ENCODE measurements around the gene ITM2C. TPM values are rescaled to one million over a fixed set of nuclear protein-coding genes. Genes with fewer than 3 reads are reported as not detected.

The ITM2C gene
- total and polyA plus RNA-seq, 2 of the 8 experiments (the other 6 are each of a cell fraction or from before 2014, with no cell fraction given), result 362 to 742 TPM

GRCh38 chr2:230890646-230891045, 25.9 kb downstream of the ITM2C start:
- Histone ChIP-seq H3K79me2 (ENCODE audit: control insufficient read depth in 1 of 2, insufficient read depth in 2 of 2, low read length in 2 of 2) (no peaks in the 10 kb centered on the region), H3K36me3 (ENCODE audit: control insufficient read depth in 2 of 4, insufficient read depth in 4 of 4, low read length in 3 of 4) (no peaks in the 10 kb centered on the region), H3K4me3 (ENCODE audit: extremely low read depth in 1 of 4, insufficient read depth in 2 of 4, low read depth in 3 of 4, low read length in 4 of 4) (no peak overlapping the region), H2AFZ (ENCODE audit: low read length) (no peak overlapping the region), H4K20me1 (replicated peaks in 1 of 2; ENCODE audit: control insufficient read depth in 1 of 2, insufficient read depth in 2 of 2, low read length in 2 of 2) (no peaks in the 10 kb centered on the region), H2BK15ac (ENCODE audit: low read length) (peak overlapping the region; percentile 81; the same call in 1 of the 2 replicates), H2BK12ac (ENCODE audit: low read depth, low read length) (no peak overlapping the region), H3K27ac (ENCODE audit: low read depth, low read length) (no peak overlapping the region), H3K23ac (ENCODE audit: insufficient read length) (no peak overlapping the region), H3K18ac (ENCODE audit: extremely low read depth, low read length) (no peak overlapping the region), H2BK20ac (ENCODE audit: low read length) (no peak overlapping the region), H3K27me3 (replicated peaks in 1 of 4; ENCODE audit: control insufficient read depth in 3 of 4, extremely low read depth in 1 of 4, insufficient read depth in 3 of 4, low read length in 3 of 4) (no peaks in the 10 kb centered on the region), H2BK5ac (ENCODE audit: low read depth, low read length) (no peak overlapping the region), H3K23me2 (ENCODE audit: low read depth, low read length) (no peaks in the 10 kb centered on the region), H4K91ac (replicated peaks; ENCODE audit: insufficient read length, low read length) (no peak overlapping the region), H3K56ac (replicated peaks; ENCODE audit: insufficient read length, low read depth, low read length) (no peak overlapping the region), H4K8ac (ENCODE audit: extremely low read depth, insufficient read depth, low read length) (no peak overlapping the region), H3K9ac (replicated peaks in 1 of 4; ENCODE audit: extremely low read depth in 1 of 4, low read depth in 3 of 4, low read length in 3 of 4) (no peak overlapping the region), H2AK5ac (ENCODE audit: low read depth, low read length) (no peak overlapping the region), H3K9me3 (ENCODE audit: insufficient read depth in 2 of 2, low read depth in 1 of 2, low read length in 1 of 2) (no peaks in the 10 kb centered on the region), H3K4me1 (replicated peaks in 1 of 4; ENCODE audit: control insufficient read depth in 3 of 4, insufficient read depth in 4 of 4, low read length in 3 of 4) (peaks cover 5 to 18% (median 9%) of the 10 kb centered on the region in 4 experiments), H3K79me1 (ENCODE audit: low read depth, low read length) (no peaks in the 10 kb centered on the region), H4K5ac (ENCODE audit: insufficient read length, low read depth, low read length) (no peak overlapping the region), H3K4me2 (ENCODE audit: insufficient read depth in 1 of 2, low read depth in 2 of 2, low read length in 2 of 2) (no peak overlapping the region), H3K14ac (ENCODE audit: insufficient read length) (no peak overlapping the region), H3K4ac (replicated peaks; ENCODE audit: insufficient read length, low read depth, low read length) (no peak overlapping the region), H2BK120ac (replicated peaks; ENCODE audit: low read depth, low read length) (no peak overlapping the region)
- ChIA-PET CTCF (ENCODE audit: partially characterized antibody) (interaction anchor here (0.8 to 5.1 kb wide), 11 partner anchors 11 to 162 kb away, joined by 3 to 30 read pairs (median 3); no protein-coding TSS in a partner anchor), POLR2A (ENCODE audit: partially characterized antibody) (interaction anchor here (0.9 to 1.6 kb wide), 5 partner anchors 8 to 26 kb away, joined by 3 to 4 read pairs (median 3); partner anchors contain the start of gene ITM2C)
- FAIRE-seq (no peak), DNase-seq (ENCODE audit: low read depth in 1 of 2, low spot score in 2 of 2) (no peak)
- WGBS, 2 experiments (ENCODE audit: extremely low coverage in 1 of 2, insufficient coverage in 1 of 2, insufficient read length in 1 of 2, insufficient replicate concordance in 2 of 2, low coverage in 1 of 2, low lambda C conversion rate in 2 of 2, missing lambda C conversion rate in 1 of 2), result 89% methylated on average over 4 of the region's 4 CpGs; no CpG with 5 or more reads in 1 of the 2 experiments
- TF ChIP-seq USF2 (IDR thresholded peaks at IDR 0.05; ENCODE audit: low read length) (no peak), SP2 (IDR thresholded peaks at IDR 0.05; ENCODE audit: low read length) (no peak), SIN3A (conservative IDR thresholded peaks at IDR 0.05 in 1 of 2, IDR thresholded peaks at IDR 0.05 in 1 of 2; ENCODE audit: low read depth in 1 of 2, low read length in 2 of 2) (no peak), ATF2 (IDR thresholded peaks at IDR 0.05; ENCODE audit: low read length) (no peak), SRF (IDR thresholded peaks at IDR 0.05; ENCODE audit: low read depth, low read length) (no peak), SP1 (IDR thresholded peaks at IDR 0.05; ENCODE audit: low read depth, low read length) (no peak), SUZ12 (IDR thresholded peaks at IDR 0.05; ENCODE audit: low read length) (no peak), RNF2 (IDR thresholded peaks at IDR 0.05; ENCODE audit: borderline replicate concordance, low read depth, low read length, missing control alignments, poor library complexity, severe bottlenecking) (no peak), HDAC6 (IDR thresholded peaks at IDR 0.05; ENCODE audit: low read depth, low read length) (no peak), CBX5 (IDR thresholded peaks at IDR 0.05; ENCODE audit: low read depth, low read length) (no peak), TAF7 (optimal IDR thresholded peaks at IDR 0.05; ENCODE audit: borderline replicate concordance, low read depth, low read length) (no peak)
